Erythroblast (primary cell): ENCODE measurements around the gene FAM216B.

Source experiments
- GATA1 ChIP-seq: IDR thresholded peaks from 2 replicates; pipeline ENCODE4 v1.6.1; 2011; ENCODE audit warnings: low read depth, mild to moderate bottlenecking, control low read depth, low read length, moderate library complexity
- POLR2A ChIP-seq: IDR thresholded peaks from 2 replicates; pipeline ENCODE4 v1.6.1; 2011; ENCODE audit warnings: mild to moderate bottlenecking, low read length

DNA sequence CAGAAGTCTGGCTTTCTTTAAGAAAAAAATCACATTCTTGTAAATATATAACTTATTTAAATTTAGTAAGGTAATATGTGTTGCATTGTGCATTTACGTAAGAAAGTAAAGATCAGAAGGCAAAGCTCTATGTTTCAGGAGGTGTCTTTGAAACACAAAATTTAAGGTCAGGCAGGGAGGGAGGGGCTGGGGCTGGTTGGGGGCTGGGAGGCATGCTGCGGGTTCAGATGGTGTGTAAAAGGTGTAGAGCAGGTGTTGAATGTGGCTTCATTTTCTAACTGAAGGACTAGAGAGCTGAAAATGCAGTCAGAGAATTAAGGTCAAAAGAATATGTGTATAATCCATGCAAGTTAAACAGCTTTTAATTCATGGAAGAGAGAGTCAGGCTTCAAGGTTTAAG lies 14.3 kb downstream of the FAM216B start:
- TF ChIP-seq POLR2A (no peak), GATA1 (no peak)
